Neural cell (in vitro differentiated cells): ENCODE results near the gene ENOX1. TPM values are rescaled to one million over a fixed set of nuclear protein-coding genes. Genes with fewer than 3 reads are reported as not detected.

Source experiments
- H2AFZ ChIP-seq: fragments of 200-600, 300-800 bp; sonication (generic), shearing (Covaris generic); 2 replicates; pipeline ENCODE4 v1.6.0; 2014; ENCODE audit warnings: low read depth, mild to moderate bottlenecking, antibody characterized with exemption, low read length, moderate library complexity
- H3F3A ChIP-seq: fragments of 200-600 bp; shearing (Covaris generic); 2 replicates; pipeline ENCODE4 v1.6.1; 2016; ENCODE audit warnings: mild to moderate bottlenecking, moderate library complexity, mixed read lengths, antibody characterized with exemption, low read length; ENCODE audit not compliant: insufficient read depth, poor library complexity, severe bottlenecking
- H3K27ac ChIP-seq: fragments of 200-600, 300-800 bp; sonication (generic), shearing (Covaris generic); 2 replicates; pipeline ENCODE4 v1.5.1; 2014; ENCODE audit warnings: mild to moderate bottlenecking, low read length, moderate library complexity
- H3K27me3 ChIP-seq: fragments of 300-800, 200-600 bp; sonication (generic), shearing (Covaris generic); 2 replicates; pipeline ENCODE4 v1.6.0; 2014; ENCODE audit warnings: mild to moderate bottlenecking, low read depth, low read length, moderate library complexity; ENCODE audit not compliant: insufficient read depth
- H3K36me3 ChIP-seq: fragments of 300-800, 200-600 bp; sonication (generic), shearing (Covaris generic); 2 replicates; pipeline ENCODE4 v1.5.1; 2014; ENCODE audit warnings: mild to moderate bottlenecking, antibody characterized with exemption, low read length, moderate library complexity; ENCODE audit not compliant: insufficient read depth
- H3K4me2 ChIP-seq: fragments of 300-800, 200-600 bp; sonication (generic), shearing (Covaris generic); 2 replicates; pipeline ENCODE4 v1.6.0; 2014; ENCODE audit warnings: mild to moderate bottlenecking, low read length
- H3K4me3 ChIP-seq: fragments of 300-800, 200-600 bp; sonication (generic), shearing (Covaris generic); 2 replicates; pipeline ENCODE4 v1.5.1; 2014; ENCODE audit warnings: mild to moderate bottlenecking, low read length, moderate library complexity
- H3K79me2 ChIP-seq: fragments of 200-600 bp; shearing (Covaris generic); replicated peaks from 2 replicates; pipeline ENCODE4 v1.6.0; 2014; ENCODE audit warnings: mild to moderate bottlenecking, low read length, moderate library complexity; ENCODE audit not compliant: insufficient read depth
- H3K9ac ChIP-seq: fragments of 300-800, 200-600 bp; sonication (generic), shearing (Covaris generic); 2 replicates; pipeline ENCODE4 v1.6.1; 2016; ENCODE audit warnings: mild to moderate bottlenecking, low read length, mixed read lengths
- H3K9me2 ChIP-seq: fragments of 200-600 bp; shearing (Covaris generic); 2 replicates; pipeline ENCODE4 v1.6.1; 2016; ENCODE audit warnings: mild to moderate bottlenecking, low read length, mixed read lengths; ENCODE audit not compliant: insufficient read depth
- H3K9me3 ChIP-seq: fragments of 200-600, 300-800 bp; sonication (generic), shearing (Covaris generic); 2 replicates; pipeline ENCODE4 v1.6.1; 2016; ENCODE audit warnings: mild to moderate bottlenecking, mixed run types, low read length, moderate library complexity, mixed read lengths
- H4K20me1 ChIP-seq: fragments of 200-600 bp; shearing (Covaris generic); 2 replicates; pipeline ENCODE4 v1.6.1; 2016; ENCODE audit warnings: mild to moderate bottlenecking, mixed run types; ENCODE audit not compliant: insufficient read depth
- EP300 ChIP-seq: fragments of 450-650 bp; conservative IDR thresholded peaks from 2 replicates; pipeline ENCODE4 v1.6.1; 2014; ENCODE audit warnings: antibody characterized with exemption, mild to moderate bottlenecking, moderate library complexity; ENCODE audit not compliant: poor library complexity, severe bottlenecking
- EZH2 ChIP-seq: fragments of 200-600, 300-800 bp; shearing (Covaris generic), sonication (generic); IDR thresholded peaks from 2 replicates; pipeline ENCODE4 v1.6.1; 2014; ENCODE audit warnings: antibody characterized with exemption, low read length, borderline replicate concordance, mild to moderate bottlenecking; ENCODE audit not compliant: insufficient read depth, poor library complexity, severe bottlenecking
- MXI1 ChIP-seq: fragments of 450-650 bp; conservative IDR thresholded peaks from 2 replicates; pipeline ENCODE4 v1.6.1; 2014; ENCODE audit warnings: antibody characterized with exemption, mild to moderate bottlenecking; ENCODE audit not compliant: poor library complexity, severe bottlenecking
- POLR2AphosphoS5 ChIP-seq: IDR thresholded peaks from 2 replicates; pipeline ENCODE4 v1.6.1; 2012
- RAD21 ChIP-seq: fragments of 450-650 bp; conservative IDR thresholded peaks from 2 replicates; pipeline ENCODE4 v1.6.1; 2014; ENCODE audit warnings: antibody characterized with exemption, mild to moderate bottlenecking, moderate library complexity
- SMC3 ChIP-seq: fragments of 450-650 bp; conservative IDR thresholded peaks from 2 replicates; pipeline ENCODE4 v1.6.1; 2014; ENCODE audit warnings: antibody characterized with exemption, mild to moderate bottlenecking, moderate library complexity; ENCODE audit not compliant: poor library complexity
- TAF1 ChIP-seq: IDR thresholded peaks from 2 replicates; pipeline ENCODE4 v1.6.1; 2012; ENCODE audit warnings: low read depth
- polyA plus RNA-seq: library from polyadenylated mRNA; depleted of rRNA; stranded (reverse); fragments of >200 nt; gene quantifications from 2 replicates; pipeline ENCODE4 v1.2.3, GENCODE V29; 2014
- TF ChIP-seq, protein P1 (sequence below): fragments of 450-650 bp; IDR thresholded peaks from 2 replicates; pipeline ENCODE4 v1.5.1; 2014; ENCODE audit warnings: antibody characterized with exemption, mild to moderate bottlenecking, moderate library complexity; ENCODE audit not compliant: poor library complexity, severe bottlenecking
- TF ChIP-seq, protein P2 (sequence below): IDR thresholded peaks from 2 replicates; pipeline ENCODE4 v1.6.1; 2012; ENCODE audit warnings: borderline replicate concordance

The ENOX1 gene
- polyA plus RNA-seq, 1 donor from 2014 or later: 42.6 TPM

DNA sequence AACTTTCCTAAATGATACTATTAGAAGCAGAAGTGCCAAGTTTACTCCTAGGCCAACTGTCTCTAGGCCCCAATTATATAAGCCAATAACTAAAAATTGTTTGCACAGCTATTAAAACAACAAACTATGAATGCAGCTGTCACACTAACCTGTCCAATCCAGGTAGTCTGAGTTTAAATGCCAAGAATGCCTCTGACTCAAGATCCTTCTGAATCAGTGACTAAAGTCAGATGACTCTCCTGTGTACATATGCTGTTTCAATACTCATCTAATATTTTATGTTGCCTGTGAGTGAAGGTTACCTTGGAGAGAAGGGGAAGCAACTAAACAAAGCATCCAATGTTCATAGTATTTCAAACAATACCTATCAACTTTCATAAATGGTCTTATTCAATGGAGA, 257.0 kb downstream of the ENOX1 start:
- Histone ChIP-seq H3K9me2 (no peaks in the 10 kb centered on the region), H4K20me1 (no peaks in the 10 kb centered on the region), H3K9me3 (no peaks in the 10 kb centered on the region), H3K27me3 (no peaks in the 10 kb centered on the region), H3K9ac (no peak overlapping the region), H3K36me3 (no peaks in the 10 kb centered on the region), H3K79me2 (no peaks in the 10 kb centered on the region), H3F3A (no peaks in the 10 kb centered on the region), H2AFZ (no peak overlapping the region), H3K27ac (no peak overlapping the region), H3K4me2 (no peak overlapping the region), H3K4me3 (no peak overlapping the region)
- TF ChIP-seq EP300 (no peak), TAF1 (no peak), RAD21 (no peak), SMC3 (no peak), EZH2 (no peak)
- TF ChIP-seq, protein P1, sequence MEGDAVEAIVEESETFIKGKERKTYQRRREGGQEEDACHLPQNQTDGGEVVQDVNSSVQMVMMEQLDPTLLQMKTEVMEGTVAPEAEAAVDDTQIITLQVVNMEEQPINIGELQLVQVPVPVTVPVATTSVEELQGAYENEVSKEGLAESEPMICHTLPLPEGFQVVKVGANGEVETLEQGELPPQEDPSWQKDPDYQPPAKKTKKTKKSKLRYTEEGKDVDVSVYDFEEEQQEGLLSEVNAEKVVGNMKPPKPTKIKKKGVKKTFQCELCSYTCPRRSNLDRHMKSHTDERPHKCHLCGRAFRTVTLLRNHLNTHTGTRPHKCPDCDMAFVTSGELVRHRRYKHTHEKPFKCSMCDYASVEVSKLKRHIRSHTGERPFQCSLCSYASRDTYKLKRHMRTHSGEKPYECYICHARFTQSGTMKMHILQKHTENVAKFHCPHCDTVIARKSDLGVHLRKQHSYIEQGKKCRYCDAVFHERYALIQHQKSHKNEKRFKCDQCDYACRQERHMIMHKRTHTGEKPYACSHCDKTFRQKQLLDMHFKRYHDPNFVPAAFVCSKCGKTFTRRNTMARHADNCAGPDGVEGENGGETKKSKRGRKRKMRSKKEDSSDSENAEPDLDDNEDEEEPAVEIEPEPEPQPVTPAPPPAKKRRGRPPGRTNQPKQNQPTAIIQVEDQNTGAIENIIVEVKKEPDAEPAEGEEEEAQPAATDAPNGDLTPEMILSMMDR: no peak
- TF ChIP-seq, protein P2, sequence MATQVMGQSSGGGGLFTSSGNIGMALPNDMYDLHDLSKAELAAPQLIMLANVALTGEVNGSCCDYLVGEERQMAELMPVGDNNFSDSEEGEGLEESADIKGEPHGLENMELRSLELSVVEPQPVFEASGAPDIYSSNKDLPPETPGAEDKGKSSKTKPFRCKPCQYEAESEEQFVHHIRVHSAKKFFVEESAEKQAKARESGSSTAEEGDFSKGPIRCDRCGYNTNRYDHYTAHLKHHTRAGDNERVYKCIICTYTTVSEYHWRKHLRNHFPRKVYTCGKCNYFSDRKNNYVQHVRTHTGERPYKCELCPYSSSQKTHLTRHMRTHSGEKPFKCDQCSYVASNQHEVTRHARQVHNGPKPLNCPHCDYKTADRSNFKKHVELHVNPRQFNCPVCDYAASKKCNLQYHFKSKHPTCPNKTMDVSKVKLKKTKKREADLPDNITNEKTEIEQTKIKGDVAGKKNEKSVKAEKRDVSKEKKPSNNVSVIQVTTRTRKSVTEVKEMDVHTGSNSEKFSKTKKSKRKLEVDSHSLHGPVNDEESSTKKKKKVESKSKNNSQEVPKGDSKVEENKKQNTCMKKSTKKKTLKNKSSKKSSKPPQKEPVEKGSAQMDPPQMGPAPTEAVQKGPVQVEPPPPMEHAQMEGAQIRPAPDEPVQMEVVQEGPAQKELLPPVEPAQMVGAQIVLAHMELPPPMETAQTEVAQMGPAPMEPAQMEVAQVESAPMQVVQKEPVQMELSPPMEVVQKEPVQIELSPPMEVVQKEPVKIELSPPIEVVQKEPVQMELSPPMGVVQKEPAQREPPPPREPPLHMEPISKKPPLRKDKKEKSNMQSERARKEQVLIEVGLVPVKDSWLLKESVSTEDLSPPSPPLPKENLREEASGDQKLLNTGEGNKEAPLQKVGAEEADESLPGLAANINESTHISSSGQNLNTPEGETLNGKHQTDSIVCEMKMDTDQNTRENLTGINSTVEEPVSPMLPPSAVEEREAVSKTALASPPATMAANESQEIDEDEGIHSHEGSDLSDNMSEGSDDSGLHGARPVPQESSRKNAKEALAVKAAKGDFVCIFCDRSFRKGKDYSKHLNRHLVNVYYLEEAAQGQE: no peak

DNA sequence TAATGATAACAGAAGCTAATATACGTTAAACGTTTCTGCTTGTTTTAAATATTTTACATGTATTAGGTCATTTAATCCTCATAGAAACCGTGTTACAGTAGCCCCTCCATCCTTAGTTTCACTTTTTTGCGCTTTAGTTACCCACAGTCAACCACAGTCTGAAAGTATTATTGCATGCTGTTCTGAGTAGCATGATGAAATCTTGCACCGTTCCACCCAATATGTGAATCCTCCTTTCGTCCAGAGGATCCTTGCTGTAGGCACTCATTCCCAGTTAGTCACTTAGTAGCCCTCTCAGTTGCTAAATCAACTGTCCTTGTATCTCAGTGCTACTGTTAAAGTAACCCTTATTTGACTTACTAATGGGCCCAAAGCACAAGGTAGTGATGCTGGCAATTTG, 257.8 kb downstream of the ENOX1 start:
- Histone ChIP-seq H2AFZ (no peak overlapping the region), H3K9me2 (no peaks in the 10 kb centered on the region), H3K4me2 (no peak overlapping the region)

More for the DNA sequence above, 257.8 kb downstream of the ENOX1 start:
- Histone ChIP-seq H3K79me2 (no peaks in the 10 kb centered on the region), H3K9me3 (no peaks in the 10 kb centered on the region), H3K27ac (no peak overlapping the region), H3K9ac (no peak overlapping the region), H3F3A (no peaks in the 10 kb centered on the region), H3K4me3 (no peak overlapping the region), H3K36me3 (no peaks in the 10 kb centered on the region), H4K20me1 (no peaks in the 10 kb centered on the region), H3K27me3 (no peaks in the 10 kb centered on the region)
- TF ChIP-seq SMC3: no peak
- TF ChIP-seq EP300: no peak
- TF ChIP-seq RAD21: no peak
- TF ChIP-seq, protein P1: no peak
- no peak for TF ChIP-seq MXI1
- no peak for TF ChIP-seq EZH2
- no peak for TF ChIP-seq POLR2AphosphoS5
- TF ChIP-seq, protein P2: no peak
- no peak for TF ChIP-seq TAF1
